Neural cell (in vitro differentiated cells): ENCODE data around the gene SEC14L1.

Source experiments
- EP300 ChIP-seq: fragments of 450-650 bp; conservative IDR thresholded peaks from 2 replicates; pipeline ENCODE4 v1.6.1; 2014; ENCODE audit warnings: antibody characterized with exemption, mild to moderate bottlenecking, moderate library complexity; ENCODE audit not compliant: poor library complexity, severe bottlenecking
- EZH2 ChIP-seq: fragments of 200-600, 300-800 bp; shearing (Covaris generic), sonication (generic); IDR thresholded peaks from 2 replicates; pipeline ENCODE4 v1.6.1; 2014; ENCODE audit warnings: antibody characterized with exemption, low read length, borderline replicate concordance, mild to moderate bottlenecking; ENCODE audit not compliant: insufficient read depth, poor library complexity, severe bottlenecking
- MXI1 ChIP-seq: fragments of 450-650 bp; conservative IDR thresholded peaks from 2 replicates; pipeline ENCODE4 v1.6.1; 2014; ENCODE audit warnings: antibody characterized with exemption, mild to moderate bottlenecking; ENCODE audit not compliant: poor library complexity, severe bottlenecking
- POLR2AphosphoS5 ChIP-seq: IDR thresholded peaks from 2 replicates; pipeline ENCODE4 v1.6.1; 2012
- RAD21 ChIP-seq: fragments of 450-650 bp; conservative IDR thresholded peaks from 2 replicates; pipeline ENCODE4 v1.6.1; 2014; ENCODE audit warnings: antibody characterized with exemption, mild to moderate bottlenecking, moderate library complexity
- TAF1 ChIP-seq: IDR thresholded peaks from 2 replicates; pipeline ENCODE4 v1.6.1; 2012; ENCODE audit warnings: low read depth
- TF ChIP-seq, protein P1 (sequence below): fragments of 450-650 bp; IDR thresholded peaks from 2 replicates; pipeline ENCODE4 v1.5.1; 2014; ENCODE audit warnings: antibody characterized with exemption, mild to moderate bottlenecking, moderate library complexity; ENCODE audit not compliant: poor library complexity, severe bottlenecking

DNA sequence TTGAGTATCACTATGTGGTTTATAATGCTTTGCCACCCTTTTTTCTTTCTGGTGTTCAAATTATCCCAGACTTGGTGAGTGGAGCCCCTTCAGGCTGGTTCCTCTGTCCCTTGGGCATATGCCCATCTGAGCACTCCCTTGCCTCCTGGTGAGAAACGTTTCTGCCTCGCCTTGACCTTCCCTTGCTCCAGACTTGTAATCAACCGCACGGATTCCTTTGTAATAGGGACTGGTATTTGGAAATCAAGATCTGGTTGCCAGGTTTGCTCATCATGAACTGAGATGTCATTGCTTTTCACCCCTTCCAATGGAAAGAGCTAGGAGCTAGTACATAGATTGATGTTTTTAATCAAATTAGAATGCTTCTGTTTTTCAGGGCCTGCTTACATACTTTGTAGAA is 43.7 kb downstream of the SEC14L1 start:
- TF ChIP-seq, protein P1, sequence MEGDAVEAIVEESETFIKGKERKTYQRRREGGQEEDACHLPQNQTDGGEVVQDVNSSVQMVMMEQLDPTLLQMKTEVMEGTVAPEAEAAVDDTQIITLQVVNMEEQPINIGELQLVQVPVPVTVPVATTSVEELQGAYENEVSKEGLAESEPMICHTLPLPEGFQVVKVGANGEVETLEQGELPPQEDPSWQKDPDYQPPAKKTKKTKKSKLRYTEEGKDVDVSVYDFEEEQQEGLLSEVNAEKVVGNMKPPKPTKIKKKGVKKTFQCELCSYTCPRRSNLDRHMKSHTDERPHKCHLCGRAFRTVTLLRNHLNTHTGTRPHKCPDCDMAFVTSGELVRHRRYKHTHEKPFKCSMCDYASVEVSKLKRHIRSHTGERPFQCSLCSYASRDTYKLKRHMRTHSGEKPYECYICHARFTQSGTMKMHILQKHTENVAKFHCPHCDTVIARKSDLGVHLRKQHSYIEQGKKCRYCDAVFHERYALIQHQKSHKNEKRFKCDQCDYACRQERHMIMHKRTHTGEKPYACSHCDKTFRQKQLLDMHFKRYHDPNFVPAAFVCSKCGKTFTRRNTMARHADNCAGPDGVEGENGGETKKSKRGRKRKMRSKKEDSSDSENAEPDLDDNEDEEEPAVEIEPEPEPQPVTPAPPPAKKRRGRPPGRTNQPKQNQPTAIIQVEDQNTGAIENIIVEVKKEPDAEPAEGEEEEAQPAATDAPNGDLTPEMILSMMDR: no peak
- TF ChIP-seq MXI1 (no peak), RAD21 (no peak), POLR2AphosphoS5 (no peak), EP300 (no peak), EZH2 (no peak), TAF1 (no peak)
